HepG2 (cell line): Measurements from ENCODE around the gene CDK5R1.

Source experiments
- EHMT2 ChIP-seq: fragments of 200-600 bp; sonication (generic); IDR thresholded peaks from 2 replicates; pipeline ENCODE4 v1.7.0; 2017; ENCODE audit warnings: antibody characterized with exemption, low read depth, low read length, borderline replicate concordance
- ESRRA ChIP-seq: sonication (generic); formaldehyde crosslinking; IDR thresholded peaks from 2 replicates; pipeline ENCODE4 v1.5.1; 2020; ENCODE audit warnings: mild to moderate bottlenecking, low read depth, missing genetic modification reagents
- FLYWCH1 ChIP-seq: sonication (generic); formaldehyde crosslinking; IDR thresholded peaks from 2 replicates; pipeline ENCODE4 v1.8.1; 2023; ENCODE audit warnings: mild to moderate bottlenecking, missing genetic modification reagents
- JUN ChIP-seq: sonication (generic); formaldehyde crosslinking; IDR thresholded peaks from 2 replicates; pipeline ENCODE4 v1.4.0; 2020; ENCODE audit warnings: mild to moderate bottlenecking, missing genetic modification reagents
- KAT7 ChIP-seq: IDR thresholded peaks from 2 replicates; pipeline ENCODE4 v1.6.1; 2018; ENCODE audit warnings: borderline replicate concordance, missing compliant biosample characterization
- MED1 ChIP-seq: sonication (generic); formaldehyde crosslinking; IDR thresholded peaks from 2 replicates; pipeline ENCODE4 v1.4.0; 2020; ENCODE audit warnings: missing genetic modification reagents
- POLR2A ChIP-seq, 2 experiments: IDR thresholded peaks; 2 replicates each; pipeline ENCODE4 v1.6.1; 2011; ENCODE audit warnings: low read depth in 2 of 2, low read length in 2 of 2, mild to moderate bottlenecking in 1 of 2, moderate library complexity in 1 of 2; ENCODE audit not compliant: insufficient read depth in 1 of 2
- SAFB2 ChIP-seq: sonication (generic); formaldehyde crosslinking; IDR thresholded peaks from 2 replicates; pipeline ENCODE4 v1.5.1; 2020; ENCODE audit warnings: missing genetic modification reagents, low read depth, mild to moderate bottlenecking, borderline replicate concordance
- SNRNP70 ChIP-seq: fragments of 200-400 bp; formaldehyde crosslinking; IDR thresholded peaks from 2 replicates; pipeline ENCODE4 v1.6.1; 2017; ENCODE audit warnings: mild to moderate bottlenecking, low read depth, low read length, moderate library complexity
- U2AF2 ChIP-seq: fragments of 200-400 bp; formaldehyde crosslinking; IDR thresholded peaks from 2 replicates; pipeline ENCODE4 v1.6.1; 2017; ENCODE audit warnings: low read depth, mild to moderate bottlenecking, low read length
- ZBTB1 ChIP-seq: sonication (generic); formaldehyde crosslinking; IDR thresholded peaks from 2 replicates; pipeline ENCODE4 v1.4.0; 2020; ENCODE audit warnings: missing genetic modification reagents, borderline replicate concordance
- ZNF232 ChIP-seq: sonication (generic); formaldehyde crosslinking; IDR thresholded peaks from 2 replicates; pipeline ENCODE4 v1.4.0; 2020; ENCODE audit warnings: missing genetic modification reagents, borderline replicate concordance
- TF ChIP-seq, protein P1 (sequence below): sonication (generic); formaldehyde crosslinking; IDR thresholded peaks from 2 replicates; pipeline ENCODE4 v1.5.0; 2020; ENCODE audit warnings: mild to moderate bottlenecking, missing genetic modification reagents, moderate library complexity
- TF ChIP-seq, protein P2 (sequence below): IDR thresholded peaks from 2 replicates; pipeline ENCODE4 v1.6.1; 2016

DNA sequence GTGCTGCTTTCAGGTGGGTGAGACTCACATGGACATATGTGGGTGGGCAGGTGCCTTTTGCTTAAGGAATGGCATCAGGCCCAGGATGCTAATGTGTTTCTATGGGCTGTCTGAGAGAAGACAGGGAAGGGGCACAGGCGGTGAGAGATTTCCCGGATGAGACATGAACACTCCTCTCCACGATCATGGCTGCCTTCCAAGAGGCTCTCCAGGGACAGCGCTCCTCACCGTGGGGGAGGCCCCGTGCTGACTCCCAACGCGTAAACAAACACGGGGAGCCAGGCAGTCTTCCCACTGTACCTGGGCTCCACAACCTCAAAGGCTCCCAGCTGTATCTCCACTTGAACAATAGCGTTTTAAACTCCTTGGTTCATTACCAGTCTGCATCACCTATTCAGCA lies 42.8 kb downstream of the CDK5R1 start:
- TF ChIP-seq, protein P1, sequence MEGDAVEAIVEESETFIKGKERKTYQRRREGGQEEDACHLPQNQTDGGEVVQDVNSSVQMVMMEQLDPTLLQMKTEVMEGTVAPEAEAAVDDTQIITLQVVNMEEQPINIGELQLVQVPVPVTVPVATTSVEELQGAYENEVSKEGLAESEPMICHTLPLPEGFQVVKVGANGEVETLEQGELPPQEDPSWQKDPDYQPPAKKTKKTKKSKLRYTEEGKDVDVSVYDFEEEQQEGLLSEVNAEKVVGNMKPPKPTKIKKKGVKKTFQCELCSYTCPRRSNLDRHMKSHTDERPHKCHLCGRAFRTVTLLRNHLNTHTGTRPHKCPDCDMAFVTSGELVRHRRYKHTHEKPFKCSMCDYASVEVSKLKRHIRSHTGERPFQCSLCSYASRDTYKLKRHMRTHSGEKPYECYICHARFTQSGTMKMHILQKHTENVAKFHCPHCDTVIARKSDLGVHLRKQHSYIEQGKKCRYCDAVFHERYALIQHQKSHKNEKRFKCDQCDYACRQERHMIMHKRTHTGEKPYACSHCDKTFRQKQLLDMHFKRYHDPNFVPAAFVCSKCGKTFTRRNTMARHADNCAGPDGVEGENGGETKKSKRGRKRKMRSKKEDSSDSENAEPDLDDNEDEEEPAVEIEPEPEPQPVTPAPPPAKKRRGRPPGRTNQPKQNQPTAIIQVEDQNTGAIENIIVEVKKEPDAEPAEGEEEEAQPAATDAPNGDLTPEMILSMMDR (CRISPR knock-in tag), result no peak
- TF ChIP-seq KAT7 (CRISPR knock-in tag), result no peak
- no peak for TF ChIP-seq EHMT2
- no peak for TF ChIP-seq SAFB2 (CRISPR knock-in tag)
- no peak for TF ChIP-seq ZBTB1 (CRISPR knock-in tag)
- no peak for TF ChIP-seq ZNF232 (CRISPR knock-in tag)
- TF ChIP-seq U2AF2, result no peak
- no peak for TF ChIP-seq JUN
- TF ChIP-seq, protein P2, sequence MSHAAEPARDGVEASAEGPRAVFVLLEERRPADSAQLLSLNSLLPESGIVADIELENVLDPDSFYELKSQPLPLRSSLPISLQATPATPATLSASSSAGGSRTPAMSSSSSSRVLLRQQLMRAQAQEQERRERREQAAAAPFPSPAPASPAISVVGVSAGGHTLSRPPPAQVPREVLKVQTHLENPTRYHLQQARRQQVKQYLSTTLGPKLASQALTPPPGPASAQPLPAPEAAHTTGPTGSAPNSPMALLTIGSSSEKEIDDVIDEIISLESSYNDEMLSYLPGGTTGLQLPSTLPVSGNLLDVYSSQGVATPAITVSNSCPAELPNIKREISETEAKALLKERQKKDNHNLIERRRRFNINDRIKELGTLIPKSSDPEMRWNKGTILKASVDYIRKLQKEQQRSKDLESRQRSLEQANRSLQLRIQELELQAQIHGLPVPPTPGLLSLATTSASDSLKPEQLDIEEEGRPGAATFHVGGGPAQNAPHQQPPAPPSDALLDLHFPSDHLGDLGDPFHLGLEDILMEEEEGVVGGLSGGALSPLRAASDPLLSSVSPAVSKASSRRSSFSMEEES (CRISPR knock-in tag), result no peak
- TF ChIP-seq SNRNP70, result no peak
- no peak for TF ChIP-seq POLR2A (IDR thresholded peaks at IDR 0.05; ENCODE audit: insufficient read depth in 1 of 2, low read depth in 2 of 2, low read length in 2 of 2)
- TF ChIP-seq FLYWCH1, result no peak
- TF ChIP-seq ESRRA, result no peak
- TF ChIP-seq MED1 (CRISPR knock-in tag), result no peak
